Dendritic cell treated with granulocyte-macrophage colony-stimulating factor and Interleukin-4, amounts not matched to agents 40 ng/mL and 50 ng/mL, for 4 days (primary cell): ENCODE data around the gene COPZ1.
A peak's percentile ranks its signal among the peaks of the same experiment; 100 is the strongest.

ENCODE experiments used
- H3K27ac Mint-ChIP-seq: one replicate; pipeline ENCODE4 v1.8.0; 2022; ENCODE audit warnings: mild to moderate bottlenecking, mixed read lengths
- H3K27me3 Mint-ChIP-seq: one replicate; pipeline ENCODE4 v1.8.0; 2022; ENCODE audit warnings: mild to moderate bottlenecking, mixed read lengths
- H3K36me3 Mint-ChIP-seq: one replicate; pipeline ENCODE4 v1.8.0; 2022; ENCODE audit warnings: low read depth, mixed read lengths
- H3K4me1 Mint-ChIP-seq: one replicate; pipeline ENCODE4 v1.8.0; 2022; ENCODE audit warnings: low read depth, mixed read lengths
- H3K4me3 Mint-ChIP-seq: one replicate; pipeline ENCODE4 v1.8.0; 2022; ENCODE audit warnings: mild to moderate bottlenecking, moderate library complexity, mixed read lengths
- H3K9me3 Mint-ChIP-seq: one replicate; pipeline ENCODE4 v1.8.0; 2022; ENCODE audit warnings: mixed read lengths
- intact Hi-C: fragments of 100-400 bp; cut with micrococcal nuclease; formaldehyde crosslinking; loops from one replicate; pipeline ENCODE4 v1.15.0; 2022

Gene COPZ1

DNA sequence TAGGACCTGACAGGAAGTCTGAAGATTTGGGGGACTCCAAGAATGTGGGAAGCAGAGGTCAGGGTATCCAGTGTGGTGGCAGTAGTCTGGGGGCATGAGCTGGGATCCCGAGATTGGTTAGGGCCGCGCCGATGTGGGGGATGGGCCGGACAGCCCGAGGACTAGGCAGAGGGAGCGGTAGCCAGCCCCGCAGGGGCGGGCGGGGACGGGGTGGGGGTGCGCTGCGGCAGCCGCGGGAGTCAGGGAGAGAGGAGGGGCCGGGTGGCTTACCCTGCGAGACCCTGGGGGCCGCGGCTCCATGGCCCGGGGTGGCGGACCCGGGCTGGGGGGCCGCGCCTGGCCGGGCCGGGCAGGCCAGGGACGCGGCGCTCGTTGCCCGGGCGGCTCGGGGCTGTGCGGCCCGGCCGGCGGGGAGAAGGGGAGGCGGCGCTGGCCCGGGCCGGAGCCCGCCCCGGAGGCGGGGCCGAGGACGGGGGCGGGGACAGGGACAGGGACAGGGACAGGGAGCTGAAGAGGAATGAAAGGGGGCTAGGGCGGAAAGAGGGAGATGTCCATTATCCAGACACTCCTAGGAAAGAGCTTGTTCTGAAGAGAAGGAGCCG lies 54.0 kb downstream of the COPZ1 start:
- Mint-ChIP-seq H3K27ac (peak overlapping the region; percentile 50), H3K36me3 (peaks cover 94% of the 10 kb centered on the region)

DNA sequence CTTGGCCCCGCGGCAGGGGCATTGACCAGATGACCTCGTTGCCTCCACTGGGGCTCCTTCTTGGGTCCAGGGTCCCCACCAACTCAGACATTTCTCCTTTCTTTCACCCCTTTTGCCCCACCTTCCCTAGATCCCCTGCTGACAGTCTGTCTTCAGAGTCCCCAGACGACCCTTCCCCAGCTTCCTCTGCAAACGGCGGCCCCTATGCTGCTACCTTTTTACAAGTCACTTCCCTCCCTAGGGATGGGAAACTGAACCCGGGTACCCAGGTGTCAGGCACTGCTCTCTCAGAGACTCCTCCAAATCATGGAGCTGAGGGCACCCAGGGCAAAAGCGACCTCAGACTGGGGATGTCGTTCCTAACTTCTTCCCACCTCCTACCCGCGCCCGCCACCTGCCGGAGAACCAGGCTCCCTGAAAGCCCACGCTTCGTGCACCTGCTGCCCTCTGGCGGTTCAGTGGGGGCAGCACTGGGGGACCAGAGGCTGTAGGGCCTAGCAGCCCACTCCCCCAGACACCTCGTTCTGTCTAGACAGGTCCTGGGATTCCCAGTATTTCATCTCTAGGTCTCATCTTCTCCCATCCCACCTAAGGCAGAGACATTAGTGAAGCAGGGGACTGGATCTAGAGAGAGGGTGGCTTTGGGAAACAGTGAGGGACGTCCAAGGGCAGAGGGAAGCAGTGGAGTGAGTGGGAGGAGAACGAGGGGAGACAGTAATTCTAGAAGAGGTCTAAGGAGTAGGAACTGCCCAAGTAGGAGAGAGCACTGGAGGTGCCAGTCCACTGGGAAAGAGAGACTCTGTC lies 54.7 kb downstream of the COPZ1 start:
- Mint-ChIP-seq H3K4me3 (peak overlapping the region; percentile 70), H3K9me3 (no peaks in the 10 kb centered on the region), H3K27me3 (no peaks in the 10 kb centered on the region), H3K4me1 (peaks cover 93% of the 10 kb centered on the region), H3K27ac (peak overlapping the region; percentile 59), H3K36me3 (peaks cover 94% of the 10 kb centered on the region)
- intact Hi-C loops = loop anchor here (1.0 kb wide), 1 partner anchor 15 kb away; no protein-coding TSS in a partner anchor

More for the DNA sequence above, 54.0 kb downstream of the COPZ1 start:
- no peaks in the 10 kb centered on the region for H3K27me3 Mint-ChIP-seq
- intact Hi-C loops = loop anchor here (1.0 kb wide), 1 partner anchor 15 kb away; no protein-coding TSS in a partner anchor
- H3K4me1 Mint-ChIP-seq = peaks cover 93% of the 10 kb centered on the region
- peak overlapping the region; percentile 70 for H3K4me3 Mint-ChIP-seq
- no peaks in the 10 kb centered on the region for H3K9me3 Mint-ChIP-seq

DNA sequence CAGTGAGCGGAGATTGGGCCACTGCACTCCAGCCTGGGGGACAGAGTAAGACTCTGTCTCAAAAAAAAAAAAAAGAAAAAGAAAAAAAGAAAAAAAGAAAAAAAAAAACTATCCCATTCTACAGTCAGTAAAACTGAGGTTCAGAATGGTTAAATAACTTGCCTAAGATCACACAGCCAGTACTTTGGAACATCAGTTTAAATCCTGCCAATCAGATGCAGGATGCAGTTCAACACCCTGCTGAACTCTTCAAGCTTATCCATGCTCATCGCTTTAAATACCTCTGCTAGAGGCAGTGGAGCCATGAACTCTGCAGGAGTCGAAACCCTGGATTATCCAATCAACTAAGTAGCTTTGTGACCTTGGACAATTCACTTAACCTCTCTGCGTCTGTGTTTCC lies 56.2 kb downstream of the COPZ1 start:
- peaks cover 93% of the 10 kb centered on the region for H3K4me1 Mint-ChIP-seq
- H3K27ac Mint-ChIP-seq = peak overlapping the region; percentile 66
- intact Hi-C loops = no loop called here

DNA sequence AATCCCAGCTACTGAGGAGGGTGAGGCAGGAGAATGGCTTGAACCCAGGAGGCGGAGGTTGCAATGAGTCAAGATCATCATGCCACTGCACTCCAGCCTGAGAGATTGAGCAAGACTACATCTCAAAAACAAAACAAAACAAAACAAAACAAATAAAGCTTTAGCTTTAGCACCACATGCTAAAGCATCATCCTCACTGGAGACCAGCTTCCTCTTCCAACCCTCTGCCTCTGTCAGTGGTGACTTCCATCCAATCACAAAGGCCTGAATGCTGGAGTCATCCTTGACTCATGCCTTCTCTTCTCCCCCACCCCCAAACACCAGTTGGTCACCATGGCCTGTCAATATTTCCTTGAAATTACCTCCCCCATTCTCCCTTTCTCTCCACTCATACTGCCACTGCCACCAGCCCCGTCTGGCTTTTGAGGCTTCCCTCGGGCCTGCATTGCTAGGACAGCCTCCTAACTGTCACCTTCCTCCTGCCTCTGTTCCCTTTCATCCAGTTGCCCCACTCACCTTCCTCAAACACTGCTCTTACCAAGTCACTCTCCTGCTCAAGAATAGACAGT lies 58.2 kb downstream of the COPZ1 start:
- peak overlapping the region; percentile 87 for H3K27ac Mint-ChIP-seq
- H3K27me3 Mint-ChIP-seq = no peaks in the 10 kb centered on the region
- H3K4me3 Mint-ChIP-seq = peak overlapping the region; percentile 90
- H3K36me3 Mint-ChIP-seq = peaks cover 59% of the 10 kb centered on the region
- intact Hi-C loops = no loop called here
- peaks cover 90% of the 10 kb centered on the region for H3K4me1 Mint-ChIP-seq
- H3K9me3 Mint-ChIP-seq = no peaks in the 10 kb centered on the region

More for the DNA sequence above, 56.2 kb downstream of the COPZ1 start:
- peaks cover 79% of the 10 kb centered on the region for H3K36me3 Mint-ChIP-seq
- no peaks in the 10 kb centered on the region for H3K9me3 Mint-ChIP-seq
- no peaks in the 10 kb centered on the region for H3K27me3 Mint-ChIP-seq
- peak overlapping the region; percentile 2 for H3K4me3 Mint-ChIP-seq

DNA sequence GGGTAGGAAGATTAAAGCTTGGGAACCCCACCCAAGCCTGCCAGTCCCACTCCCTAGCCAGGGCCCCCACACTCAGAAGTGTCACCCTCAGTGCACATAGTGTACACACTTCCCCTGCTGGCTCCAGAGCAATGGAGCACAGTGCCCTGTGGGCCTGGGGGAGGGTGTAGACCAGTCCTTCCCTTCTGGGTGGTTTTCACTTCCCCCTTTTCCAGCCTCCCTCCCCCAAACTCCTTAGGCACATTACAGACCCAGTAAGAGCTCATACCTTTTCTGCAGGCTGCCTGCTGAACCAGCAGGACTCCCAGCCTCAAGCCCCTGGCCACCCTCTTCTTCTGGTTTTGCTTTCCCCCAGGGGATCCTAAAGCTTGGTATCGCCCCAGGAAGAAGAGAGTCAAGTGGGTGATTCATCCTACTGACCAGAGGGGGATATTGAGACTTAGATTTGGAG lies 59.7 kb downstream of the COPZ1 start, which contains the start of gene ZNF385A:
Gene ZNF385A, minus strand, starts transcription at position 143 of the 451 bp plus-strand sequence. CDS start 219 bp downstream, outside the sequence.
- Mint-ChIP-seq H3K27me3 (no peaks in the 10 kb centered on the region), H3K4me3 (peak within 1 kb of the TSS; percentile 90), H3K27ac (peak within 1 kb of the TSS; percentile 87), H3K9me3 (no peaks in the 10 kb centered on the region), H3K4me1 (peaks cover 92% of the 10 kb centered on the region), H3K36me3 (peaks cover 44% of the 10 kb centered on the region)
- intact Hi-C loops = loop anchor here (1.0 kb wide), 1 partner anchor 9 kb away; no protein-coding TSS in a partner anchor

DNA sequence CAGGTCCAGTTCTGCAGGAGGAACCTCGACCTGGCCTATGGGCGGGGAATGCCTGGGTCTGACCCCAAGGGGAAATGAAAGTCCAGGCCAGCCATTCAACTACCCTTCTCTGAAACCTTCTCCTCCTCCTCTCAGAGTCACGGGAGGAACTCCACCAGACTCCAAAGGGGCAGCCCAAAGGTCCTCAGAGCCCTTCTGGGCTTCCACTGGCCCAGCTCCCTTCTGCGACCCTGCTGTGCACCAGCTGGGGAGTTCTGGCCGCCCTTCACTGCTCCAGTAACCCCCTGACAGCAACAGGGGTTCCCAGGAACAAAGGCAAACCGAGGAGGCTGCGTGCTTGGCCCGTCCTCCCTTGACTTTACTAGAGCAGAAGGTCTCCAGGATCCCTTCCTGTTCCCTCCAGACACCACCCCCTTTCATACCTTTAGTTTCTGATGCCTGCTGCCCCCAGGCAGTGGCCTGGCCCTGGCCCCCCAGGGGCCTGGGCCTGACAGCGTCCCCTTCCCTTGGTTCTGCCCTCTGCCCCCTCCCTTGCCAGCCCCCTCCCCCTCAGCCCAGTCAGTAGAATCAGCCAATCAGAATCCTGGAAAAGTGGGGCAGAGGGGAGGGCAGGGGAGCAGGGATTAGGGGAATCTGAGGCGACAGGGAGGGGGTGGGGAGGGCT lies 60.5 kb downstream of the COPZ1 start:
- intact Hi-C loops = no loop called here
- H3K27ac Mint-ChIP-seq = peak overlapping the region; percentile 87
- H3K9me3 Mint-ChIP-seq = no peaks in the 10 kb centered on the region

DNA sequence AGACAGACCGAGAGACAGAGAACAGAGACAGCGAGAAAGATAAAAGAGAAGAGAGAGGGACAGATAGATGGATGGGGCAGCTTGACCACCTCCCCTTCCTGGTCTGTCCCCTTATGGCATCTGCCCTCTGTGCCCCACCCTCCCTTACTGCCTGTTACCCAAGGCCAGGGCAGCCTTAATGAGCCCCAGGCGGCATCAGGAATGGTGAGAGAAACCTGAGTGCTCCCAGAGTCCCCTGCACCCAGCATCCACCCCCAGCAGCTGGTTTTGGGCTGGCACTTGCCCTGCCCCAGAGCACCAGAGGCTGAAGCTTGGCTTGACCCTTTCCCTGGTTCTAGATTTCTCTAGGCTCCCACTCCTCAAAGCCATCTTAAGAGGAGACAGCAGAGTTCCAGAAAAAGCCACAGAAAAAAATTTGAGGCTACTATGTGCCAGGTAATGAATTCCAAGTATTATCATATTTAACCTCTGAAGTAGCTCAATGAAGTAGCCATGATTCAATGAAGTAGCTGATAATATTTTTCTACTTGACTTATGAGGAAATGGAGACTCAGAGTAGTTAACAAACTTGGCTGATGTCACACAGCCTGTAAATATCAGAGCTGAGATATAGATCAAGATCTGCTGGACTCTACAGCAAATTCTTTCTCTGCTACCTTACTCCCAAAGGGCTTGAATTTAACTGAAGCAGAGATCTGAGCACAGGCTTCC lies 61.6 kb downstream of the COPZ1 start:
- Mint-ChIP-seq H3K27me3 (no peaks in the 10 kb centered on the region), H3K4me1 (peaks cover 92% of the 10 kb centered on the region), H3K4me3 (no peak overlapping the region), H3K27ac (peak overlapping the region; percentile 87), H3K9me3 (no peaks in the 10 kb centered on the region), H3K36me3 (peaks cover 30% of the 10 kb centered on the region)
- intact Hi-C loops = no loop called here

More for the DNA sequence above, 60.5 kb downstream of the COPZ1 start:
- Mint-ChIP-seq H3K4me1 (peaks cover 92% of the 10 kb centered on the region), H3K4me3 (peak overlapping the region; percentile 90), H3K27me3 (no peaks in the 10 kb centered on the region), H3K36me3 (peaks cover 36% of the 10 kb centered on the region)

DNA sequence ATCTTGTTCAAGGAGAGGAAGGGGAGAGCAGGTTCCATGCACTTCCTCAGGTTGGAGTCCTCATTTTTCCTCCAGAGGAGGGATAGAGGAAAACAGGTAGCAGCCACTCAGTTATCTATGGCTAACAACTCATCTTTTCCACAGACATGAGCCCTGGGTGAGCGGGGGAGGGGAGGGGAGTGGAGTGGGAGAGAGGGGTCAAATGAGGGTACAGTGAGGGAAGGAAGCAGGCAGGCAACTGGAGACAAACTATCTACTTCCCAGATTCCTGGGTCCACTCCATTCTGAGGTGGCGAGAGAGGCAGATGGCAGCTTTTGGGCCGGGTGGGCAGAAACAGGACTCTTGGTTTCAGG lies 62.2 kb downstream of the COPZ1 start:
- intact Hi-C loops = no loop called here
- H3K27me3 Mint-ChIP-seq = no peaks in the 10 kb centered on the region
- H3K4me3 Mint-ChIP-seq = no peak overlapping the region
- peaks cover 30% of the 10 kb centered on the region for H3K36me3 Mint-ChIP-seq
- peak overlapping the region; percentile 77 for H3K27ac Mint-ChIP-seq
- no peaks in the 10 kb centered on the region for H3K9me3 Mint-ChIP-seq
- H3K4me1 Mint-ChIP-seq = peaks cover 92% of the 10 kb centered on the region

DNA sequence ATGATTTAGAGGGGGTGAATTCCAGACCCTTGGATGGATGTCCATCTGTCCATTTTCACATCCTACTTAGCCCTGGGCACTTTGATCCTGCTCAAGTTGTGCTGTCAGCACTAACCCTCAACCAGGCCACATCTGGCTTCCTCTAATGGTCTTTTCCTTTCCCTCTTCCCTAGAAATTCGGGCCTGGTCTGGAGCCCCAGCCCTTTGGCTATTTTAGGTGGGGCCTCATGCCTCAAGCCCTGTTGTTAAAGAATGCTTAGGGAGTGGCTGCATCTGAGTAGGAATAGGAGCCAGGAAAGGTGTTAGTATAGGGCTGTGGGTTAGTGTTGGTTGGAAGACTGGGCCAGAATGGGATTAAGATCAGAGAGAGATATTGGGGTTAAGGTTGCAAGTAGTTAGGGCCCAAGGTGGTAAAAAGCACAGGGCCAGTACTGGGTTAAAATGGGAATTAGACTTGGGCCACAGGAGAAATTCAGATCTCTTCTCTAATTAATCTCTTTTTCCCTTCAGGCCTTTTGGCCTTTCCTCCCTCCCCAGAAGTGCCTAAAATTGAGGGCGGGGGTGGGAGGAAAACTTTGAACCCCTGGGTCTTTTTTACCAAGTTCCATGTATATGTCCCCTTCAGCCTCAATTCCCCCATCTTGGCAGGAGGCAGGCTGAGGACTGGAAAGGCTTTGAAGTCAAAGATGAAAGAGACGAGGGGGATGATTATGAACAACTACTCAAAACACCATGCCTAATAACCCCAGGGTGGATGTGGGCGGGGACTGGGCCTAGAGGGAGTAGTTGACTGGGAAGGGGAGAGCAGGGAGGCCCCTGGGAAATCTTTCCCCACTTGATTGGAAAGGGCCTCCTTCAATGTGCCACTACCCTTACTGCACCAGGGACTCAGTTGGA lies 63.6 kb downstream of the COPZ1 start:
- Mint-ChIP-seq H3K4me3 (peak overlapping the region; percentile 13), H3K4me1 (peaks cover 96% of the 10 kb centered on the region), H3K36me3 (peaks cover 32% of the 10 kb centered on the region), H3K27me3 (no peaks in the 10 kb centered on the region), H3K9me3 (no peaks in the 10 kb centered on the region), H3K27ac (peak overlapping the region; percentile 77)
- intact Hi-C loops = no loop called here

DNA sequence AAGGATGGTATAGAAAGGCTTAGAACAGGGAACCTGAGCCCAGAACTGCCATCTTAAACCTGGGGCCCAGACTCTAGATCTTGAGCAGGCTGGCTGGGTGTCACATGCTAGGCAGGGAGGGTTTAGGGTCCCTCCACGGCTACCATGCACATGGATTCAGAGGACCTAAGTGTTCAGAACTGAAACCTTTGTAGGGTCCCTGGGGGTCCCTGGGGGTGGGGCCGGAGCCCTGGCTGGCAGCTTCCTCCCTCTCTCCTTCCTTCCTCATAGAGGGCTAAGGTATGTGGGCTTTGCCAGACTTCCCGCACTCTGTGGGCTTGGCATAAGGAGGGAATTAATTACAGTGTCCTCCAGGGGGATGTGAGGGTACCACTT lies 64.2 kb downstream of the COPZ1 start:
- intact Hi-C loops = no loop called here
- H3K4me3 Mint-ChIP-seq = no peak overlapping the region
- peaks cover 26% of the 10 kb centered on the region for H3K36me3 Mint-ChIP-seq
- no peaks in the 10 kb centered on the region for H3K27me3 Mint-ChIP-seq
- H3K9me3 Mint-ChIP-seq = no peaks in the 10 kb centered on the region
- H3K27ac Mint-ChIP-seq = peak overlapping the region; percentile 77
- peaks cover 96% of the 10 kb centered on the region for H3K4me1 Mint-ChIP-seq

DNA sequence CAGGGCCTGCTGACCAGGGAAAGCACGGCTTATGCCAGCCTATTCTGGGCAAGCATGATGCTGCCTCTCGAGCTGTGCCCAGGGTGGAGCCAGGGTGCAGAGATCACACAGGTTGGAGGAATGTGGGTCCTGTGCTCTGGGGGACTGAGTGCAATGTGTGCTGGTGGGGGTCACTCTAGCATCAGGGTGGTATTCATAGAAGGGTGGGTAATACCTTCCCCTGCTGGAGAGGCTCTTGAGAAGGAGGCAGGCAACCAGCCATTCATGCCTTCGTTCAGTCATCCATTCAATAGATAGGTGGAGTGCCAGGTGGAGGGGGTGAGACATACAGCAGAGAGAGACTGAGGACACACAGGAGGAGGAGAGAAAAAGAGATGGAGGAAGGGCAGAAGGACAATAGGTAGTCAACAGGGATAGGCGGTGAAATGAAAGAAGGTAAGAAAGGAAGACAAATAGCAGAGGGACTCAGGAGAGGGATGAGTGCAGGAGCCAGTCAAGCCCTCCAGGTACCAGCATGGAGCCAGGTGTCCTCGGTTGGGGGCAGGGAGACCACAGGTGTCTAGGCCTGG lies 64.8 kb downstream of the COPZ1 start:
- Mint-ChIP-seq H3K27me3 (no peaks in the 10 kb centered on the region), H3K4me1 (peaks cover 96% of the 10 kb centered on the region), H3K27ac (peak overlapping the region; percentile 77), H3K9me3 (no peaks in the 10 kb centered on the region), H3K4me3 (no peak overlapping the region), H3K36me3 (peaks cover 26% of the 10 kb centered on the region)
- intact Hi-C loops = loop anchor here (10.0 kb wide), 1 partner anchor 105 kb away; the partner anchor contains the start of gene NCKAP1L

DNA sequence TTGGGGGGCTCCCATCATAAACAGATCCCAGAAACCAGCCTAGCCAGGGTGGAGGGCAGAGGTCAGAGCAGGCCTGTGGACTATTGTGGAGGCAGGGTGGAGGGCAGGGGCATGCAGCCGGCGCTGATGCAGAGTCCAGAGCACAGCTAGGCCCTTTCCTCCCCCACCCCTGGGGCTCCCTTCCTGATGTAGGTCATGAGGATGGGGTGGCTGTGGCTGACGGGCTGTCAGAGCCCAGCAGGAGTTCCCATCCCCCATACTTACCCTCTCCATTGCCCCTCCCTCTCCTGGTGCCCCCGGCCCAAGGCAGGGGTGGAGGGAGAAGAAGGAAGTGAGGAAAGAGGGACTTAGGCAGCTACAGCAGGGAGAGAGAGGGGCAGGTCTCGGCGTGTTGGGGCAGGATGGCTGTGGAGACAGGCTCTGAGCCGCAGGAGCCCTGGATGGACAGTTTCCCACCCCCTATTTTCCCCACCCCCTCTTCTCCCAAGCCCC lies 65.3 kb downstream of the COPZ1 start:
- H3K36me3 Mint-ChIP-seq = peaks cover 31% of the 10 kb centered on the region
- intact Hi-C loops = loop anchor here (10.0 kb wide), 1 partner anchor 105 kb away; the partner anchor contains the start of gene NCKAP1L
- peaks cover 96% of the 10 kb centered on the region for H3K4me1 Mint-ChIP-seq
- no peaks in the 10 kb centered on the region for H3K27me3 Mint-ChIP-seq
- H3K4me3 Mint-ChIP-seq = peak overlapping the region; percentile 73
- peak overlapping the region; percentile 77 for H3K27ac Mint-ChIP-seq
- no peaks in the 10 kb centered on the region for H3K9me3 Mint-ChIP-seq
